Measurements from ENCODE around the gene TMIGD2. TPM values are rescaled to one million over a fixed set of nuclear protein-coding genes. Genes with fewer than 3 reads are reported as not detected.

The TMIGD2 gene
- total and polyA plus RNA-seq, 4 donors, result 0.16 to 0.94 (median 0.48) TPM

- H3K9ac ChIP-seq (ENCODE audit: low read depth in 1 of 2, low read length in 2 of 2), result no peak overlapping the region
- peaks cover 0 to 3% (median 0%) of the 10 kb centered on the region in 4 donors for H3K9me3 ChIP-seq (ENCODE audit: control insufficient read depth in 4 of 4, low read length in 3 of 4)
- peaks cover 3 to 13% (median 5%) of the 10 kb centered on the region in 4 donors for H3K4me1 ChIP-seq (ENCODE audit: control insufficient read depth in 4 of 4, insufficient read depth in 4 of 4, low read length in 3 of 4)
- no peaks in the 10 kb centered on the region for H3K27me3 ChIP-seq (ENCODE audit: control insufficient read depth in 4 of 4, insufficient read depth in 4 of 4, low read length in 3 of 4)
- no peak overlapping the region for H3K4me3 ChIP-seq (ENCODE audit: low read depth in 1 of 3, low read length in 3 of 3)
- 64% methylated on average over 37 of the region's 37 CpGs for WGBS
- no peak for TF ChIP-seq ZBTB33 (IDR thresholded peaks at IDR 0.05)
- no peak for TF ChIP-seq GABPA (IDR thresholded peaks at IDR 0.05 in 1 of 2, conservative IDR thresholded peaks at IDR 0.05 in 1 of 2)
- no peak for TF ChIP-seq ATF3 (IDR thresholded peaks at IDR 0.05)
- TF ChIP-seq REST (IDR thresholded peaks at IDR 0.05), result no peak
- TF ChIP-seq JUND (IDR thresholded peaks at IDR 0.05), result no peak
- TF ChIP-seq MAX (IDR thresholded peaks at IDR 0.05), result no peak
- no peak for TF ChIP-seq SP1 (IDR thresholded peaks at IDR 0.05)
- no peak overlapping the region for H3K27ac ChIP-seq (ENCODE audit: low read depth in 1 of 2, low read length in 2 of 2)
- H3K36me3 ChIP-seq (ENCODE audit: control insufficient read depth in 4 of 4, insufficient read depth in 3 of 4, low read depth in 1 of 4, low read length in 3 of 4), result peaks cover 0 to 2% (median under 1%) of the 10 kb centered on the region in 4 donors
- DNase-seq (ENCODE audit: low spot score), result no peak
These were observed 20.9 kb upstream of the TMIGD2 start for GRCh38 chr19:4322942-4323665.

- Histone ChIP-seq H3K27me3 (ENCODE audit: control insufficient read depth in 4 of 4, insufficient read depth in 4 of 4, low read length in 3 of 4) (no peaks in the 10 kb centered on the region), H3K9me3 (ENCODE audit: control insufficient read depth in 4 of 4, low read length in 3 of 4) (peaks cover 0 to 3% (median 0%) of the 10 kb centered on the region in 4 donors), H3K4me3 (ENCODE audit: low read depth in 1 of 3, low read length in 3 of 3) (no peak overlapping the region), H3K4me1 (ENCODE audit: control insufficient read depth in 4 of 4, insufficient read depth in 4 of 4, low read length in 3 of 4) (peaks cover 0 to 4% (median 0%) of the 10 kb centered on the region in 4 donors), H3K27ac (ENCODE audit: low read depth in 1 of 2, low read length in 2 of 2) (no peak overlapping the region), H3K36me3 (ENCODE audit: control insufficient read depth in 4 of 4, insufficient read depth in 3 of 4, low read depth in 1 of 4, low read length in 3 of 4) (peaks cover 0 to 2% (median 0%) of the 10 kb centered on the region in 4 donors), H3K9ac (ENCODE audit: low read depth in 1 of 2, low read length in 2 of 2) (no peak overlapping the region)
- no peak for DNase-seq (ENCODE audit: low spot score)
- WGBS, result 94% methylated on average over 2 of the region's 2 CpGs
- TF ChIP-seq EGR1 (IDR thresholded peaks at IDR 0.05; ENCODE audit: low read depth in 2 of 2) (no peak), RAD21 (IDR thresholded peaks at IDR 0.05) (no peak), HNF4A (conservative IDR thresholded peaks at IDR 0.05) (no peak), NR2F2 (IDR thresholded peaks at IDR 0.05) (no peak), FOXA1 (IDR thresholded peaks at IDR 0.05) (no peak), JUND (IDR thresholded peaks at IDR 0.05) (no peak), CTCF (IDR thresholded peaks at IDR 0.05; ENCODE audit: low read depth, low read length, missing input control) (no peak), YY1 (IDR thresholded peaks at IDR 0.05) (no peak), REST (IDR thresholded peaks at IDR 0.05) (no peak), RXRA (IDR thresholded peaks at IDR 0.05) (no peak), MAX (IDR thresholded peaks at IDR 0.05) (no peak), FOXA2 (IDR thresholded peaks at IDR 0.05) (no peak), HNF4G (IDR thresholded peaks at IDR 0.05) (no peak), SP1 (IDR thresholded peaks at IDR 0.05) (no peak), ATF3 (IDR thresholded peaks at IDR 0.05) (no peak), TAF1 (conservative IDR thresholded peaks at IDR 0.05) (no peak)
These were observed 18.2 kb upstream of the TMIGD2 start for GRCh38 chr19:4320419-4320818.
